ENCODE results near the gene SORBS2. TPM values are rescaled to one million over a fixed set of nuclear protein-coding genes. Genes with fewer than 3 reads are reported as not detected.

Gene SORBS2
- polyA plus RNA-seq, 1 donor from 2014 or later: 46.0 TPM

- H2AFZ ChIP-seq (ENCODE audit: low read depth, low read length): no peak overlapping the region
- no peak overlapping the region for H3K4me3 ChIP-seq (ENCODE audit: low read length)
- TF ChIP-seq REST (IDR thresholded peaks at IDR 0.05; ENCODE audit: borderline replicate concordance): no peak
- no peak for TF ChIP-seq POLR2AphosphoS5 (IDR thresholded peaks at IDR 0.05)
- TF ChIP-seq EP300 (conservative IDR thresholded peaks at IDR 0.05; ENCODE audit: poor library complexity, severe bottlenecking): no peak
- no peak for TF ChIP-seq RAD21 (conservative IDR thresholded peaks at IDR 0.05)
- TF ChIP-seq MXI1 (conservative IDR thresholded peaks at IDR 0.05; ENCODE audit: poor library complexity, severe bottlenecking): no peak
- TF ChIP-seq EZH2 (IDR thresholded peaks at IDR 0.05; ENCODE audit: borderline replicate concordance, insufficient read depth, low read length, poor library complexity, severe bottlenecking): no peak
- no peak for TF ChIP-seq TAF1 (IDR thresholded peaks at IDR 0.05; ENCODE audit: low read depth)
- TF ChIP-seq SMC3 (conservative IDR thresholded peaks at IDR 0.05; ENCODE audit: poor library complexity): no peak
- H3F3A ChIP-seq (ENCODE audit: insufficient read depth, low read length, poor library complexity, severe bottlenecking): no peaks in the 10 kb centered on the region
- no peaks in the 10 kb centered on the region for H3K27me3 ChIP-seq (ENCODE audit: insufficient read depth, low read depth, low read length)
- H3K4me2 ChIP-seq (ENCODE audit: low read length): no peak overlapping the region
- H3K9me3 ChIP-seq (ENCODE audit: low read length): no peaks in the 10 kb centered on the region
- H3K36me3 ChIP-seq (ENCODE audit: insufficient read depth, low read length): no peaks in the 10 kb centered on the region
- H3K27ac ChIP-seq (ENCODE audit: low read length): no peak overlapping the region
- H3K9me2 ChIP-seq (ENCODE audit: insufficient read depth, low read length): no peaks in the 10 kb centered on the region
- H3K79me2 ChIP-seq (replicated peaks; ENCODE audit: insufficient read depth, low read length): no peaks in the 10 kb centered on the region
- H4K20me1 ChIP-seq (ENCODE audit: insufficient read depth): no peaks in the 10 kb centered on the region
- H3K9ac ChIP-seq (ENCODE audit: low read length): no peak overlapping the region
Measured at GRCh38 chr4:185711726-185712125, 100.3 kb downstream of the SORBS2 start.

- H2AFZ ChIP-seq (ENCODE audit: low read depth, low read length): no peak overlapping the region
- H3K36me3 ChIP-seq (ENCODE audit: insufficient read depth, low read length): no peaks in the 10 kb centered on the region
- H4K20me1 ChIP-seq (ENCODE audit: insufficient read depth): no peaks in the 10 kb centered on the region
- H3K27me3 ChIP-seq (ENCODE audit: insufficient read depth, low read depth, low read length): no peaks in the 10 kb centered on the region
- H3K4me2 ChIP-seq (ENCODE audit: low read length): no peak overlapping the region
- H3K27ac ChIP-seq (ENCODE audit: low read length): no peak overlapping the region
- no peaks in the 10 kb centered on the region for H3K79me2 ChIP-seq (replicated peaks; ENCODE audit: insufficient read depth, low read length)
- no peaks in the 10 kb centered on the region for H3F3A ChIP-seq (ENCODE audit: insufficient read depth, low read length, poor library complexity, severe bottlenecking)
- TF ChIP-seq SMC3 (conservative IDR thresholded peaks at IDR 0.05; ENCODE audit: poor library complexity): no peak
- no peak for TF ChIP-seq EZH2 (IDR thresholded peaks at IDR 0.05; ENCODE audit: borderline replicate concordance, insufficient read depth, low read length, poor library complexity, severe bottlenecking)
- TF ChIP-seq TAF1 (IDR thresholded peaks at IDR 0.05; ENCODE audit: low read depth): no peak
- no peak for TF ChIP-seq MXI1 (conservative IDR thresholded peaks at IDR 0.05; ENCODE audit: poor library complexity, severe bottlenecking)
- H3K9ac ChIP-seq (ENCODE audit: low read length): no peak overlapping the region
- H3K9me2 ChIP-seq (ENCODE audit: insufficient read depth, low read length): no peaks in the 10 kb centered on the region
- no peak overlapping the region for H3K4me3 ChIP-seq (ENCODE audit: low read length)
- no peaks in the 10 kb centered on the region for H3K9me3 ChIP-seq (ENCODE audit: low read length)
Measured at GRCh38 chr4:185710487-185710995, 101.5 kb downstream of the SORBS2 start.

- no peak overlapping the region for H3K9ac ChIP-seq (ENCODE audit: low read length)
- no peaks in the 10 kb centered on the region for H3K79me2 ChIP-seq (replicated peaks; ENCODE audit: insufficient read depth, low read length)
- H2AFZ ChIP-seq (ENCODE audit: low read depth, low read length): no peak overlapping the region
- H3K27me3 ChIP-seq (ENCODE audit: insufficient read depth, low read depth, low read length): no peaks in the 10 kb centered on the region
- H4K20me1 ChIP-seq (ENCODE audit: insufficient read depth): no peaks in the 10 kb centered on the region
- no peak overlapping the region for H3K4me2 ChIP-seq (ENCODE audit: low read length)
- no peaks in the 10 kb centered on the region for H3K9me3 ChIP-seq (ENCODE audit: low read length)
- H3K27ac ChIP-seq (ENCODE audit: low read length): no peak overlapping the region
- TF ChIP-seq POLR2AphosphoS5 (IDR thresholded peaks at IDR 0.05) (no peak), REST (IDR thresholded peaks at IDR 0.05; ENCODE audit: borderline replicate concordance) (no peak), RAD21 (conservative IDR thresholded peaks at IDR 0.05) (no peak), CTCF (IDR thresholded peaks at IDR 0.05; ENCODE audit: poor library complexity, severe bottlenecking) (no peak), EP300 (conservative IDR thresholded peaks at IDR 0.05; ENCODE audit: poor library complexity, severe bottlenecking) (no peak), MXI1 (conservative IDR thresholded peaks at IDR 0.05; ENCODE audit: poor library complexity, severe bottlenecking) (no peak), EZH2 (IDR thresholded peaks at IDR 0.05; ENCODE audit: borderline replicate concordance, insufficient read depth, low read length, poor library complexity, severe bottlenecking) (no peak), TAF1 (IDR thresholded peaks at IDR 0.05; ENCODE audit: low read depth) (no peak), SMC3 (conservative IDR thresholded peaks at IDR 0.05; ENCODE audit: poor library complexity) (no peak)
- no peaks in the 10 kb centered on the region for H3K36me3 ChIP-seq (ENCODE audit: insufficient read depth, low read length)
- no peaks in the 10 kb centered on the region for H3F3A ChIP-seq (ENCODE audit: insufficient read depth, low read length, poor library complexity, severe bottlenecking)
- H3K9me2 ChIP-seq (ENCODE audit: insufficient read depth, low read length): no peaks in the 10 kb centered on the region
- H3K4me3 ChIP-seq (ENCODE audit: low read length): no peak overlapping the region
Measured at GRCh38 chr4:185709802-185710486, 102.0 kb downstream of the SORBS2 start.
